Muscle of leg (tissue), 11 donors: ENCODE results near the gene NLGN1. TPM values are rescaled to one million over a fixed set of nuclear protein-coding genes. Genes with fewer than 3 reads are reported as not detected.
A peak's percentile ranks its signal among the peaks of the same experiment; 100 is the strongest.
"Not testable (repeated sequence)": the region's sequence is repeated elsewhere in the genome, so short reads cannot be mapped to it uniquely, and the experiment has no call there.

Experiments used
- DNase-seq: peaks from one replicate; pipeline ENCODE4 v3.0.0; 2013
- H3K27ac ChIP-seq: one replicate; pipeline ENCODE4 v1.5.1; 2013; ENCODE audit warnings: mild to moderate bottlenecking, low read length, control low read depth
- H3K27me3 ChIP-seq: one replicate; pipeline ENCODE4 v1.6.1; 2013; ENCODE audit warnings: low read length; ENCODE audit not compliant: control insufficient read depth, insufficient read depth
- H3K36me3 ChIP-seq: one replicate; pipeline ENCODE4 v1.6.1; 2013; ENCODE audit warnings: low read length; ENCODE audit not compliant: control insufficient read depth, insufficient read depth
- H3K4me1 ChIP-seq: one replicate; pipeline ENCODE4 v1.6.1; 2013; ENCODE audit warnings: low read length; ENCODE audit not compliant: control insufficient read depth, insufficient read depth
- H3K4me3 ChIP-seq: one replicate; pipeline ENCODE4 v1.5.1; 2013; ENCODE audit warnings: low read length, control low read depth
- H3K9me3 ChIP-seq: replicated peaks from 2 replicates; pipeline ENCODE4 v1.6.1; 2013; ENCODE audit warnings: low read depth, low read length; ENCODE audit not compliant: control insufficient read depth
- WGBS: methylation state at CpG from one replicate; pipeline ENCODE4 v1.1.5; 2013; ENCODE audit warnings: missing lambda C conversion rate; ENCODE audit not compliant: insufficient coverage; 5-methylcytosine and 5-hydroxymethylcytosine counted together
- polyA plus RNA-seq, 8 donors: library from polyadenylated mRNA; unstranded; fragments of 120-200 nt; gene quantifications; one replicate each; pipeline versions ENCODE4 v1.2.1 to v1.2.3, GENCODE V29; 2013; ENCODE audit warnings: inconsistent platforms in 1 of 8, low replicate concordance in 1 of 8; ENCODE audit not compliant: insufficient read length in 8 of 8, insufficient read depth in 1 of 8
- total RNA-seq: library from RNA; stranded (reverse); fragments of 120-200 nt; gene quantifications from one replicate; pipeline ENCODE4 v1.2.4, GENCODE V29; 2013

Gene NLGN1
- total and polyA plus RNA-seq, 9 donors = 0.95 to 8.5 (median 2.7) TPM

GRCh38 chr3:174199696-174200095, 802.2 kb downstream of the NLGN1 start:
- H3K4me1 ChIP-seq = no peaks in the 10 kb centered on the region
- DNase-seq = no peak
- no CpG with 5 or more reads among the region's 1 CpG for WGBS
- H3K9me3 ChIP-seq = no peaks in the 10 kb centered on the region
- H3K4me3 ChIP-seq = no peak overlapping the region
- H3K36me3 ChIP-seq = no peaks in the 10 kb centered on the region
- no peak overlapping the region for H3K27ac ChIP-seq
- no peaks in the 10 kb centered on the region for H3K27me3 ChIP-seq

- DNase-seq = no peak
- H3K27ac ChIP-seq = no peak overlapping the region
These were observed 804.6 kb downstream of the NLGN1 start for GRCh38 chr3:174202116-174202515.

GRCh38 chr3:174202561-174202960, 805.0 kb downstream of the NLGN1 start:
- no peak overlapping the region for H3K4me3 ChIP-seq
- H3K27ac ChIP-seq = no peak overlapping the region
- no peaks in the 10 kb centered on the region for H3K36me3 ChIP-seq
- WGBS = no CpG with 5 or more reads among the region's 1 CpG
- no peaks in the 10 kb centered on the region for H3K9me3 ChIP-seq
- peak; percentile 21 for DNase-seq
- no peaks in the 10 kb centered on the region for H3K27me3 ChIP-seq
- no peaks in the 10 kb centered on the region for H3K4me1 ChIP-seq

More at GRCh38 chr3:174202116-174202515, 804.6 kb downstream of the NLGN1 start:
- no peaks in the 10 kb centered on the region for H3K4me1 ChIP-seq
- no CpG with 5 or more reads among the region's 2 CpGs for WGBS
- no peak overlapping the region for H3K4me3 ChIP-seq
- H3K27me3 ChIP-seq = no peaks in the 10 kb centered on the region
- no peaks in the 10 kb centered on the region for H3K36me3 ChIP-seq
- no peaks in the 10 kb centered on the region for H3K9me3 ChIP-seq

GRCh38 chr3:174204765-174205164, 807.2 kb downstream of the NLGN1 start:
- no peak for DNase-seq
- no peaks in the 10 kb centered on the region for H3K27me3 ChIP-seq
- no CpG with 5 or more reads among the region's 1 CpG for WGBS
- H3K36me3 ChIP-seq = no peaks in the 10 kb centered on the region
- no peak overlapping the region for H3K4me3 ChIP-seq
- no peak overlapping the region for H3K27ac ChIP-seq
- H3K4me1 ChIP-seq = no peaks in the 10 kb centered on the region
- H3K9me3 ChIP-seq = no peaks in the 10 kb centered on the region

GRCh38 chr3:174206607-174207192, 809.2 kb downstream of the NLGN1 start:
- H3K36me3 ChIP-seq = no peaks in the 10 kb centered on the region
- no peak overlapping the region for H3K27ac ChIP-seq
- H3K9me3 ChIP-seq = no peaks in the 10 kb centered on the region
- no peaks in the 10 kb centered on the region for H3K4me1 ChIP-seq
- 100% methylated on average over 3 of the region's 4 CpGs for WGBS
- H3K27me3 ChIP-seq = no peaks in the 10 kb centered on the region
- DNase-seq = no peak
- H3K4me3 ChIP-seq = no peak overlapping the region

GRCh38 chr3:174208161-174208560, 810.6 kb downstream of the NLGN1 start:
- Histone ChIP-seq H3K9me3 (no peaks in the 10 kb centered on the region), H3K4me3 (no peak overlapping the region), H3K27me3 (no peaks in the 10 kb centered on the region), H3K27ac (no peak overlapping the region), H3K4me1 (no peaks in the 10 kb centered on the region), H3K36me3 (no peaks in the 10 kb centered on the region)
- no CpG with 5 or more reads among the region's 2 CpGs for WGBS
- no peak for DNase-seq

GRCh38 chr3:174211896-174212295, 814.4 kb downstream of the NLGN1 start:
- not testable (repeated sequence) for DNase-seq, H3K27me3 ChIP-seq, H3K4me1 ChIP-seq, H3K4me3 ChIP-seq, H3K9me3 ChIP-seq, H3K27ac ChIP-seq, H3K36me3 ChIP-seq
- WGBS = 96% methylated on average over 16 of the region's 24 CpGs

GRCh38 chr3:174215456-174215855, 817.9 kb downstream of the NLGN1 start:
- Histone ChIP-seq H3K27me3 (no peaks in the 10 kb centered on the region), H3K9me3 (no peaks in the 10 kb centered on the region), H3K36me3 (no peaks in the 10 kb centered on the region), H3K4me1 (no peaks in the 10 kb centered on the region), H3K27ac (no peak overlapping the region), H3K4me3 (no peak overlapping the region)
- no peak for DNase-seq
- WGBS = 94% methylated on average over 2 of the region's 5 CpGs

- Histone ChIP-seq H3K27ac (no peak overlapping the region), H3K4me3 (no peak overlapping the region), H3K36me3 (no peaks in the 10 kb centered on the region), H3K4me1 (no peaks in the 10 kb centered on the region), H3K9me3 (no peaks in the 10 kb centered on the region), H3K27me3 (no peaks in the 10 kb centered on the region)
- WGBS = no CpG with 5 or more reads among the region's 2 CpGs
- no peak for DNase-seq
These were observed 818.5 kb downstream of the NLGN1 start for GRCh38 chr3:174216019-174216418.

- WGBS = no CpG with 5 or more reads among the region's 3 CpGs
These were observed 819.6 kb downstream of the NLGN1 start for GRCh38 chr3:174216946-174217718.

More at GRCh38 chr3:174216946-174217718, 819.6 kb downstream of the NLGN1 start:
- Histone ChIP-seq H3K27me3 (no peaks in the 10 kb centered on the region), H3K27ac (no peak overlapping the region), H3K9me3 (no peaks in the 10 kb centered on the region), H3K4me3 (no peak overlapping the region), H3K4me1 (no peaks in the 10 kb centered on the region), H3K36me3 (no peaks in the 10 kb centered on the region)
- DNase-seq = no peak
